Thymus (tissue), 11 donors: ENCODE measurements around the gene KNCN. TPM values are rescaled to one million over a fixed set of nuclear protein-coding genes. Genes with fewer than 3 reads are reported as not detected.

Experiments
- DNase-seq, 9 donors: peaks; one replicate each; pipeline ENCODE4 v3.0.0-alpha.2; 2013; ENCODE audit warnings: low spot score in 9 of 9, low read depth in 6 of 9, missing footprints in 1 of 9
- H3K27ac ChIP-seq, 2 donors: one replicate each; pipeline ENCODE4 v1.5.1; 2013; ENCODE audit warnings: control low read depth in 1 of 2, low read depth in 1 of 2, low read length in 1 of 2, mild to moderate bottlenecking in 1 of 2, moderate library complexity in 1 of 2
- H3K27me3 ChIP-seq, 2 donors: one replicate each; pipeline ENCODE4 v1.5.1; 2013; ENCODE audit warnings: low read length in 1 of 2; ENCODE audit not compliant: control insufficient read depth in 2 of 2, insufficient read depth in 1 of 2
- H3K36me3 ChIP-seq, 2 donors: one replicate each; pipeline ENCODE4 v1.5.1; 2013; ENCODE audit warnings: low read length in 1 of 2, mild to moderate bottlenecking in 1 of 2, moderate library complexity in 1 of 2; ENCODE audit not compliant: control insufficient read depth in 2 of 2, insufficient read depth in 2 of 2
- H3K4me1 ChIP-seq, 2 donors: one replicate each; pipeline ENCODE4 v1.5.1; 2013; ENCODE audit warnings: low read length in 2 of 2; ENCODE audit not compliant: control insufficient read depth in 2 of 2, insufficient read depth in 2 of 2
- H3K4me3 ChIP-seq, 2 donors: one replicate each; pipeline ENCODE4 v1.5.1; 2013; ENCODE audit warnings: low read length in 2 of 2, control low read depth in 1 of 2, mild to moderate bottlenecking in 1 of 2
- H3K9me3 ChIP-seq, 2 donors: one replicate each; pipeline ENCODE4 v1.5.1; 2013; ENCODE audit warnings: low read length in 1 of 2, mild to moderate bottlenecking in 1 of 2; ENCODE audit not compliant: control insufficient read depth in 2 of 2, insufficient read depth in 1 of 2
- WGBS: extraction: QIAGEN DNeasy Blood & Tissue Kit; methylation state at CpG from one replicate; pipeline ENCODE4 v1.1.7; 2013; 5-methylcytosine and 5-hydroxymethylcytosine counted together
- polyA plus RNA-seq: library from polyadenylated mRNA; stranded (reverse); fragments of 200-250 nt; gene quantifications from one replicate; pipeline ENCODE4 v1.2.3, GENCODE V29; 2013
- total RNA-seq: library from RNA; stranded (reverse); fragments of 120-200 nt; gene quantifications from one replicate; pipeline ENCODE4 v1.2.4, GENCODE V29; 2013
- donor health status: healthy.

Gene KNCN
- total and polyA plus RNA-seq, 2 donors: 0.05 TPM; not detected in 1

- Histone ChIP-seq H3K36me3 (no peaks in the 10 kb centered on the region), H3K27me3 (peaks cover 24 to 78% of the 10 kb centered on the region in 2 donors), H3K4me1 (peaks cover 0 to 8% of the 10 kb centered on the region in 2 donors), H3K9me3 (no peaks in the 10 kb centered on the region), H3K4me3 (no peak overlapping the region), H3K27ac (no peak overlapping the region)
- 88% methylated on average over 22 of the region's 22 CpGs for WGBS
- DNase-seq: peak in 1 of 9 donors; percentile 42
Measured at GRCh38 chr1:46547481-46548383, 3.7 kb downstream of the KNCN start.

DNA sequence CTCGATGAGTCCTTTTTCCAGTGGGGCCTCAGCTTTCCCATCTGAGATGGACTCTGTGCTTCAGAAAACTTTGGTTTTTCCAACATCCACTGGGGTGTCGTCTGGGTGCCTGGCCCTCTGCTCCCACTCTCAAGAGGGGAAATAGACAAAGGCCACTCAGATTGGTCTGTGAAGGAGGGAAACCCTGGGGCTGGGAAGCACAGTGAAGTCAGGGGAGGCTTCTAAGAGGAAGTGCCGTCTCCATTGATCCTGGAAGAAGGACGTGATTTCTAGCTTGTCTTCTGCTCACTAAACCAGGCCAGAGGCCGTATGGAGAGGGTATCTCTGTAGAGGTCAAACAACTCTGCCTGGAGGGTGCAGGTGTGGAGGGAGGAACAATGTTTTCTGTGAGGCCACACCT is 5.2 kb downstream of the KNCN start:
- WGBS: 67% methylated on average over 5 of the region's 5 CpGs
- no peaks in the 10 kb centered on the region for H3K9me3 ChIP-seq
- peaks cover 0 to 8% of the 10 kb centered on the region in 2 donors for H3K4me1 ChIP-seq
- no peak overlapping the region for H3K27ac ChIP-seq
- DNase-seq: no peak
- H3K36me3 ChIP-seq: no peaks in the 10 kb centered on the region
- H3K4me3 ChIP-seq: no peak overlapping the region
- H3K27me3 ChIP-seq: peaks cover 34 to 79% of the 10 kb centered on the region in 2 donors

- Histone ChIP-seq H3K36me3 (no peaks in the 10 kb centered on the region), H3K27me3 (peaks cover 35 to 79% of the 10 kb centered on the region in 2 donors), H3K27ac (no peak overlapping the region), H3K4me3 (no peak overlapping the region), H3K4me1 (peaks cover 0 to 8% of the 10 kb centered on the region in 2 donors), H3K9me3 (no peaks in the 10 kb centered on the region)
- no peak for DNase-seq
- WGBS: 37% methylated on average over 3 of the region's 3 CpGs
Measured at GRCh38 chr1:46545784-46546183, 5.7 kb downstream of the KNCN start.

GRCh38 chr1:46544561-46545240 is 6.7 kb downstream of the KNCN start:
- WGBS: 65% methylated on average over 5 of the region's 5 CpGs
- peaks cover 0 to 4% of the 10 kb centered on the region in 2 donors for H3K4me1 ChIP-seq
- H3K36me3 ChIP-seq: no peaks in the 10 kb centered on the region
- peaks cover 35 to 82% of the 10 kb centered on the region in 2 donors for H3K27me3 ChIP-seq
- H3K27ac ChIP-seq: no peak overlapping the region
- no peak for DNase-seq
- H3K9me3 ChIP-seq: no peaks in the 10 kb centered on the region
- no peak overlapping the region for H3K4me3 ChIP-seq

- Histone ChIP-seq H3K27me3 (peaks cover 35 to 88% of the 10 kb centered on the region in 2 donors), H3K36me3 (no peaks in the 10 kb centered on the region), H3K9me3 (no peaks in the 10 kb centered on the region), H3K4me3 (no peak overlapping the region), H3K4me1 (no peaks in the 10 kb centered on the region), H3K27ac (no peak overlapping the region)
- no peak for DNase-seq
- 11% methylated on average over 58 of the region's 58 CpGs for WGBS
Measured at GRCh38 chr1:46543761-46544560, 7.5 kb downstream of the KNCN start.

DNA sequence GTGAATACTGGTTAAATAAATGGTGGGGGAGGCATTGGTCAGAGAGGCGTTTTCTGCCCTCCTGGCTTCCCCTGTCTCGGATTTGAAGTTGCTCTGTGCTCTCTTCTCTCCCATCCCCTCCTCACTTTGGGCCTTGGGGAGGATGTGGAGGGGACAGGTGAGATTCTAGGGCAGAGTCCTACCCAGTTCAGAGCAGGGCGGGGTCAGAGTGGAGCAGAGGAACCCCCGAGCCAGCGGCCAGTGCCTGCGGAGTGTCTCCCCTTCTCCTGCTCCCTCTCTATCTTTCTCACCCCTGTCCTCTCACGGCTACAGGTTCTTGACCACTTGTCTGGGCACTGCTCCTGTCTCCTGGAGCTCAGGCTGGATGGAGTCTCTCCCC is 8.1 kb downstream of the KNCN start:
- Histone ChIP-seq H3K27me3 (peaks cover 35 to 94% of the 10 kb centered on the region in 2 donors), H3K9me3 (no peaks in the 10 kb centered on the region), H3K27ac (no peak overlapping the region), H3K4me3 (no peak overlapping the region), H3K36me3 (no peaks in the 10 kb centered on the region), H3K4me1 (no peaks in the 10 kb centered on the region)
- DNase-seq: no peak
- WGBS: 56% methylated on average over 7 of the region's 7 CpGs

GRCh38 chr1:46539972-46540371 is 11.5 kb downstream of the KNCN start:
- H3K27me3 ChIP-seq: peaks cover 35 to 94% of the 10 kb centered on the region in 2 donors
- no peak for DNase-seq
- 79% methylated on average over 9 of the region's 9 CpGs for WGBS
- H3K27ac ChIP-seq: no peak overlapping the region
- H3K4me3 ChIP-seq: no peak overlapping the region
- H3K4me1 ChIP-seq: no peaks in the 10 kb centered on the region
- no peaks in the 10 kb centered on the region for H3K9me3 ChIP-seq
- H3K36me3 ChIP-seq: no peaks in the 10 kb centered on the region

DNA sequence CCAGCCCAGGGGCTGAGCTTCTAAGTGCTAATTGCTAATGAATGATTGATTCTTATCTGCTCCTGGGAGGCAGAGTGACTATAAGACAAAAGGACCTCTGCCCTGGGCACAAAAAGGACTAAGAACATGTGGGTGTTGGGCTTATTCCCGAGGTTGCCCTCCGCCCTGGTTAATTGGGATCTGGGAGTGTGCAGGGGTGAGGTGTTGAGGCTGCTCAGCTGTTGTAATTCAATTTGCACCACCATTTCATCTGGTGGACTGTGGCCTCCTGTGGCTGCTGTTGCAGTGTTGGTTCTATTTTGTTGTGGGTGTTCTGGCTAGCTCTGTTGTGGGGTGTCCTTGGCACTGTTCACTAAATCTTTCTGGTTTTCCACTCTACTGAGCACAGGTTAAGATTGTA is 13.3 kb downstream of the KNCN start:
- peaks cover 36 to 94% of the 10 kb centered on the region in 2 donors for H3K27me3 ChIP-seq

More for the DNA sequence above, 13.3 kb downstream of the KNCN start:
- peaks cover 0 to 1% of the 10 kb centered on the region in 2 donors for H3K9me3 ChIP-seq
- H3K36me3 ChIP-seq: no peaks in the 10 kb centered on the region
- H3K27ac ChIP-seq: no peak overlapping the region
- peaks cover 0 to 3% of the 10 kb centered on the region in 2 donors for H3K4me1 ChIP-seq
- WGBS: 85% methylated on average over 2 of the region's 2 CpGs
- no peak for DNase-seq
- no peak overlapping the region for H3K4me3 ChIP-seq
